ENCODE data around the gene HBS1L.

Gene HBS1L

DNA sequence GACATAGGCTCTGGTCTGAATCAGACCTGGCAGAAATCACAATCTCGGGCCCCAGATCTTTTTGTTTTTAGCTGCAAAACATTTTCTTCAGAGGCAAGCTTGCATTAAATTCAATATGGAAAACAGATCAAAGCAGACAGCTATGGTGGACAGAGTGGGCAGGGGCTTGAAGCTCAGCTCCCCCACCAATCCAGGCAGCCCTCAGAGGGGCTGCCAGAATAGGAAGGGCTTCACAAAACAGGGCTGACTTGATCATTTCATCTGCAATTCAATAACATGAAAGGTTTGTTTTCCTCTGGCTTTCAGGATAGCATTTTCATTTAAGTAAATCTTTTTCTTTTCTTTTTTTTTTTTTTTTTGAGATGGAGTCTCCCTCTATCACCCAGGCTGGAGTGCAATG lies 55.5 kb downstream of the HBS1L start:
- no peak for DNase-seq (ENCODE audit: low read depth)

- no peak for DNase-seq (ENCODE audit: low read depth)
Observed at GRCh38 chr6:134997133-134997995, 57.3 kb downstream of the HBS1L start.

- DNase-seq (ENCODE audit: low read depth) = no peak
Observed at GRCh38 chr6:134995536-134995935, 59.1 kb downstream of the HBS1L start.

GRCh38 chr6:134994431-134994830 lies 60.2 kb downstream of the HBS1L start:
- DNase-seq (ENCODE audit: low read depth) = no peak

DNA sequence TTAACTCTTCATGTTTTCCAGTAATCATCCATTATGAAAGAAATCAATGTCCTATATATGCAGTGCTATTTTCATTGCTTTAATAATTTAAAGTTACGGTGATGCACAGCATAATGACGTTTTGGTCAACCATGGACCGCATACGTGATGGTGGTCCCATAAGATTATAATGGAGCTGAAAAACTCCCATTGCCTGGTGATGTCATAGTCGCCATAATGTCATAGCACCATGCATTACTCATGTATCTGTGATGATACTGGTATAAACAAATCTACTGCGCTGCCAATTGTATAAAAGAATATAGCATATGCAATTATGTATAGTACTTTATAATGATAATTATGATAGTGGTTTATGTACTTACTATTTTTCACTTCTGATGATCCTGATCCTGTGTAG lies 62.5 kb downstream of the HBS1L start:
- no peak for DNase-seq (ENCODE audit: low read depth)

DNA sequence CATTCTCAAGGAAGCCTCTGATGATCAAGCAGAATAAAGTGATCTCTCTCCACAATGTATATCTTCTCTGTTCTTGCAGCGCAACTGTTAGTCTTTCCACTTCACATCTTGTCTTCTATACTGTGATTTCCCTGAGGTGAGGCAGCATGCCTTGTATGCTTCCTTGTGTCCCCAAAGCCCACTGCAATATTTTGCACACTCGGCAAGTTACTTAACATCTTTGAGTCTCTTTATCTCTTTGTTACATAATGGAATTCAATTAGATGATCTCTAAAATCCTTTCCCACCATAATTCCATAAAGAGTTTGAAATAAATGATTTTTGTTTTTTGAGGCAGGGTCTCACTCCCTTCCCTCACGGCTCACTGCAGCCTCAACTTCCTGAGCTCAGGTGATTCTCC lies 64.4 kb downstream of the HBS1L start:
- no peak for DNase-seq (ENCODE audit: low read depth)

DNA sequence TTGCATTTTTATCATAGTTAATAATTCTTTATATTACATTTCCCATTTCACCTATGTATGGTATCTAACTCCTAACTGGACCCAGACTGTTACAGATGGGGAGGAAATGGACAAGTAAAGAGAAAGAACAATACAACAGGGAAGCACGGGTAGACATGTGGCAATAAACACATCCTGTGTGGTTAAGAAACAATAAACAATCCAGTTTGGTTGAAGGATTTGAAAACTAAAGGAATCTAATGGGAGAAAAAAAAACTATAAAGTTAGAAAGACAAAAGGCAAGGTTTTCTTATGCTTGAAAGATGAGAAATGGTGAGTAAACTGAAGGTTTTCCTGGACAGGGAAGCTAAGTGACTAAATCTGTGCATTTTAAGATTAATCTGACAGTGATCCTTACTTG lies 69.8 kb downstream of the HBS1L start:
- DNase-seq (ENCODE audit: low read depth) = no peak

GRCh38 chr6:134983823-134984222 lies 70.8 kb downstream of the HBS1L start:
- no peak for DNase-seq (ENCODE audit: low read depth)

- DNase-seq (ENCODE audit: low read depth) = no peak
Observed at GRCh38 chr6:134982161-134982560, 72.5 kb downstream of the HBS1L start.

DNA sequence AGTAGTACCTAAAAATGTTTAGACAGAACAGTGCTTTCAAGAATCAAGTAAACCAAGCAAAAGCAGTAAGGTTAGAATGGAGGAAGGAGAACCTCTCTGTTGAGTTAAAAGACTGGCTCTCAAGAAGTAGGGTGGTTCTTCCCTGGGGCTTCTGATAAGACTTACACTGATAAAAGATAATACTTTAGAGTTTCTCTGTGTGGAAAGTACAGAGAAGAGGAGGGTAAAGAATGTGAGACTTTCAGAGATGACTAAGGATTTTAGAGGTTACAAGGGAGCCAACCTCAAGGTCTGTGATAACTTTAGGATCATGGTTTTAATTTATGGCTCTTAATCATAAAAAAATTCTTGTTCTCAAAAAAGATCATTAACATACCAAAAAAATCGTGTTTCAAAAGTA lies 73.8 kb downstream of the HBS1L start:
- no peak for DNase-seq (ENCODE audit: low read depth)

- DNase-seq (ENCODE audit: low read depth) = no peak
Observed at GRCh38 chr6:134979142-134979541, 75.5 kb downstream of the HBS1L start.

DNA sequence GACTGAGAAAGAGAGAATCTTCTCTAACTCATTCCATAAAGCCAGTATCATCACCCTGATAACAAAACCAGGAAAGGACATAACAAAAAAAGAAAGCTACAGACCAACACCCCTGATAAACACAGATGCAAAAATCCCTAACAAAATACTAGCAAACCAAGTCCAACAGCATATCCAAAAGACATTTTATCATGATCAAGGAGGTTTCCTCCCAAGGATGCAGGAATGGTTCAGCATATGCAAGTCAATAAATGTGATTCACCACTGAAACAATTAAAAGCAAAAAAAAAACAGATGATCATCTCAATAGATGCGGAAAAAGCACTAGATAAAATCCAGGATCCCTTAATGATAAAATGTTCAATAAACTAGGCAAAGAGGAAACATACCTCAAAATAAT lies 80.3 kb downstream of the HBS1L start:
- DNase-seq (ENCODE audit: low read depth) = no peak

DNA sequence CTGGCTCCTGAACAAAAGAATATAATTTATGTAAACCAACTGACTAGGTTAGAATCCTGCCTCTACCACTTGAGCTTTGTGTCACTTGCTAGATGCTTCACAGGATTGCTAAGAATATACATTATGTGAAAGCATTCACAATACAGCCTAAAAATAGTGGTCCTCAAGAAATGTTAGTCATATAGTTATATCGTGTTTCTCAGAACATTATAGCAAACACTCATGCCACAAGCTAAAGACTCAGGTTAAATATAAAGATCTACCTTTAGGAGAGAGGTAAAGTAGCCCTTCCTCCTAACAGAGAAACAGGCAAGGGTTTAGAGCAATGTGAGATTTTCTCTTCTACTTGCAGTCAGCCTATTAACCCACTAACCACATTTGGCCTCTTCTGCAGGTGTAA lies 86.9 kb downstream of the HBS1L start:
- no peak for DNase-seq (ENCODE audit: low read depth)

GRCh38 chr6:134964451-134965203 lies 90.0 kb downstream of the HBS1L start:
- DNase-seq (ENCODE audit: low read depth) = no peak

GRCh38 chr6:134962421-134962820 lies 92.2 kb downstream of the HBS1L start:
- DNase-seq (ENCODE audit: low read depth) = no peak

GRCh38 chr6:134961366-134961765 lies 93.3 kb downstream of the HBS1L start:
- no peak for DNase-seq (ENCODE audit: low read depth)

GRCh38 chr6:134959603-134960002 lies 95.0 kb downstream of the HBS1L start:
- no peak for DNase-seq (ENCODE audit: low read depth)

DNA sequence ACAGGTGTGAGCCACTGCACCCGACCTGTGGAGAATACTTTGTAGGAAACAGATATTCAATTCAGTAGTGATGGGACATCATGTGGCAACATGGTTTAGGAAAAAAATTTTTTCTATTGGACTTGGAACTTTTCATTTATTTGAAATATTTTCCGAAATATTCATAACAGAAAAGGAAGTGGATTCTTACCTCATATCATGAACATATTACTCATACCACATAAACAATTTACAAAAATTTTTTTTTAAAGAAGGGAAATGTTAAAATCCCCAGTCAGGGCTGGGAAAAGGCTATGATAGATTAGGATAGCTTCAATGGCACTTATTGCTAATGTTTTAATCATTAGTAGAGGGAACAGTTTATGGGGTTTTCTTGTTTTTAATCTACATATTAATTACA lies 97.9 kb downstream of the HBS1L start:
- no peak for DNase-seq (ENCODE audit: low read depth)

- DNase-seq (ENCODE audit: low read depth) = no peak
Observed at GRCh38 chr6:134956032-134956431, 98.6 kb downstream of the HBS1L start.

GRCh38 chr6:134954272-134955000 lies 100.2 kb downstream of the HBS1L start:
- no peak for DNase-seq (ENCODE audit: low read depth)

DNA sequence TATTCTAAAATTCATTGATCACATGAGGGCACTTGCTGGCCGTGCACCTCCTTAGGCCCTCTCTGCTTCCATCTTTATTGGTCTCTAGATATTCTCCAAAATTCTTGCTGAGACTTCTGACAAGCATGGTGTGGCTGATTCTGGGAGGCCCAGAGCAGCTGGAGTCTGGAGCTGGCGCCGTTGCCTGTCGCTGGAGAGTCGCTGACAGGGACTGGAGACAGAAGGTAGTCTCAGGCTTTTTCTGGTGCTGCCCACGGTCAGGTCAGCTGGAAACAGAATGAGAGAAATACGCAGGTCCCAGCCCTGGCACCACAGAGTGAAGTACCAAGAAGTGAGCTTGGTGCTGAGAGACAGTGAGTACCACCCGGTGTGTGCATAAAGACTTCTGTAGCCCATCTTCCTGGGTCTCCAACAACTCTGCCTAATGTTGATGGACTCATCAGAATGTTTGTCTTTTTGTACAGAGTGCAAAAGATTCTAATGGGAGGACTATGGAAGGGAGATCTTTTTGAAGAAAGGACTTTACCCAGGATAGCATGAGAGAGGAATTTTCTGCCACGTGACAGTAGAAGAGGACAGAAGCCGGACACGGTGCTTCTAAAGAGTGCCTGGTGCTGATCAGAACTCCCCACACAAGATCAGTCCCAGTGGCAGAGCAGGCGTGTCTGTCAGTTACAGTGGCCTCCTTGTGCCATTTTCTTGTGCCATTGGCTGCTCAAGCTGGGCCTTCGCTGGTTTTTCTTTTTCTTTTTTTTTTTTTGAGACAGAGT lies 102.9 kb downstream of the HBS1L start:
- DNase-seq (ENCODE audit: low read depth) = no peak

DNA sequence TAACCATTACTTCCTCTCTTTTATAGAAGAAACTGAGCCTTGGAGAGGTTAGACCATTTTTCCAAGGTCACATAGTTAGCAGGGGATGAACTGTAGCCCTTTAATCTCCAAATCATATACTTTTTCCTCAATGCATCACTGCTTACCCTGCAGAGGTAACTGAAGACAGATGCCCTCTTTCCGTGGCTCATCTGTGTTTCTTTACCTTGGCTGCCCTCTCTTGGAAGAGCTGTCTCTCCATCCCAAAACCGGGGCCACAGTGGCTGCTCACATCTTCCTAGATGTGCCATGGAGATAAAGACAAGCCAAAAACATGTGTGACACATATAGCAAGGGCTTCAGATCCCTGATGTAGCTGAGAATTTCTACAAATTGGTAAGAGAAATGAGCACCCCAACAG lies 104.1 kb downstream of the HBS1L start:
- no peak for DNase-seq (ENCODE audit: low read depth)
